Cardiac fibroblast (primary cell): Measurements from ENCODE around the gene CRX.
"Not testable (repeated sequence)": the region's sequence is repeated elsewhere in the genome, so short reads cannot be mapped to it uniquely, and the experiment has no call there.

Experiments
- DNase-seq, 2 donors: peaks; one replicate each; pipeline versions ENCODE4 v3.0.0 to v3.0.0-alpha.2; 2010; ENCODE audit warnings: low read depth in 2 of 2
- H3K4me3 ChIP-seq, 2 donors: replicated peaks in 1 of 2; 1 replicate in 1 of 2; 2 replicates in 1 of 2; pipeline ENCODE4 v1.5.1; 2011; ENCODE audit warnings: low read depth in 2 of 2, low read length in 2 of 2, mild to moderate bottlenecking in 2 of 2, moderate library complexity in 1 of 2
- TF ChIP-seq, protein P1 (sequence below): IDR thresholded peaks from one replicate; pipeline ENCODE4 v1.5.1; 2011; ENCODE audit warnings: low read depth, mild to moderate bottlenecking, low read length, inconsistent platforms

The CRX gene

DNA sequence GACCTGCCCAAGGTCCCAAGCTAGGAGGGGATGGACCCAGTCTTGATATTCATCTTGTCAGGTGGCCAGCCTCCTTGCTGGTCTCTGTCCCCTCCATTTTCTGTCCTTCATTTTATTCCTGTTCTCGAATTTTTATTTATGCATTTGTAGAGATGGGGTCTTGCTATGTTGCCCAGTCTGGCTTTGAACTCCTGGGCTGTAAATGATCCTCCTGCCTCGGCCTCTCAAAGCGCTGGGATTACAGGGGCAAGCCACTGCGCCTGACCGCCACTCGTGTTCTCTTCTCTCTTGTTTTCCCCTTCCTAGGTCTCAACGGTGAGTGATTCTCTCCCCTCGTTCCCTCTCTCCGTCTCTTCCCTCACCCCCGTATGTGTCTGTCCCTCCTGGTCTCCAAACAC is 26.7 kb downstream of the CRX start:
- TF ChIP-seq, protein P1, sequence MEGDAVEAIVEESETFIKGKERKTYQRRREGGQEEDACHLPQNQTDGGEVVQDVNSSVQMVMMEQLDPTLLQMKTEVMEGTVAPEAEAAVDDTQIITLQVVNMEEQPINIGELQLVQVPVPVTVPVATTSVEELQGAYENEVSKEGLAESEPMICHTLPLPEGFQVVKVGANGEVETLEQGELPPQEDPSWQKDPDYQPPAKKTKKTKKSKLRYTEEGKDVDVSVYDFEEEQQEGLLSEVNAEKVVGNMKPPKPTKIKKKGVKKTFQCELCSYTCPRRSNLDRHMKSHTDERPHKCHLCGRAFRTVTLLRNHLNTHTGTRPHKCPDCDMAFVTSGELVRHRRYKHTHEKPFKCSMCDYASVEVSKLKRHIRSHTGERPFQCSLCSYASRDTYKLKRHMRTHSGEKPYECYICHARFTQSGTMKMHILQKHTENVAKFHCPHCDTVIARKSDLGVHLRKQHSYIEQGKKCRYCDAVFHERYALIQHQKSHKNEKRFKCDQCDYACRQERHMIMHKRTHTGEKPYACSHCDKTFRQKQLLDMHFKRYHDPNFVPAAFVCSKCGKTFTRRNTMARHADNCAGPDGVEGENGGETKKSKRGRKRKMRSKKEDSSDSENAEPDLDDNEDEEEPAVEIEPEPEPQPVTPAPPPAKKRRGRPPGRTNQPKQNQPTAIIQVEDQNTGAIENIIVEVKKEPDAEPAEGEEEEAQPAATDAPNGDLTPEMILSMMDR = no peak
- no peak overlapping the region for H3K4me3 ChIP-seq
- no peak for DNase-seq

DNA sequence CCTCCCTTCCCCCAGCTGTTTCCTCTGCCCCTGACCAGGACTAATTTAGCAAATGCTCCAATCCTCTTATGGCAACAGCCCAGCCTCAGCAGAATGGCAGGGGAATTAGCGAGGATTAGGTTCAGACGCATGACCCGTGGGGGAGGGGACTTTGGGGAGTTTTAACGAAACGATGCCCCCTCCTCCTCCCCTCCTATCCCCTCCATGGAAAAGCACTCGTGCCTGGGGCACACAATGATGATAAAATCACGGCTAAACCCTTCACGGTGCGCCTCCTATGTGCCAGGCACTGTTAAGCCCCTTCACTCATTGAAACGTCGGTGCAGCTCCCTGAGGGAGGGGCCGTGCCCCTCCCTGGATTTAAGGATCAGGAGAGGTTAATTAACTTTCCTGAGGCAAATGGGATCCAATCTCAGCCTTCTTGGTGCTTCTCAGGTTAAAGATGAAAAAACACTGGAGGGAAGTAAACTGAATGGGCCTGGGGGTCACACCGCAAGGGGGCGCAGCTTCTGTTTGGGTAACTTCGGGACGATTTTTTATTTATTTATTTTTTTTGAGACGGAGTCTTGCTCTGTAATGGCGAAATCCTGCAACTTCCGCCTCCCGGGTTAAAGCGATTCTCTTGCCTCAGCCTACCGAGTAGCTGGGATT is 27.2 kb downstream of the CRX start:
- no peak overlapping the region for H3K4me3 ChIP-seq
- DNase-seq = peak; percentile 15 to 35
- TF ChIP-seq, protein P1 = peak; percentile 49

DNA sequence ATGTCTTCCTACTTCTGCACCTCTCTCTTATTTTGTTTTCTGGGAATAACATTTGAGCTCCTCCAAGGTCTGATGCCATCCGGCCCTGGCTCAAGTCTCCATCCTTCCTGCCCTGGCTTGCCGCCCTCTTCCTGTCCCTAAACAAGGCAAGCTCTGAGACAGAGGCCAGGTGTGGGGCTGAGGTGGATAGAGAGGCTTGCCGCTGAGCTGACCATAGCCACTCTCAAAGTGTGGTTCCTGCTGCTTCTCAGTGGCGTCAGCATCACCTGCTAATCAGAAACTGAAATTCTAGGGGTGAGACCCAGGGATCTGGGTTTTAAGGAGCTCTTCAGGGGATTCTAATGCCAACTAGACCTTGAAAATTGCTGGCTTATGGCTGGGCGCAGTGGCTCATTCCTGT is 31.3 kb downstream of the CRX start:
- H3K4me3 ChIP-seq = no peak overlapping the region
- DNase-seq = no peak
- TF ChIP-seq, protein P1 = no peak

DNA sequence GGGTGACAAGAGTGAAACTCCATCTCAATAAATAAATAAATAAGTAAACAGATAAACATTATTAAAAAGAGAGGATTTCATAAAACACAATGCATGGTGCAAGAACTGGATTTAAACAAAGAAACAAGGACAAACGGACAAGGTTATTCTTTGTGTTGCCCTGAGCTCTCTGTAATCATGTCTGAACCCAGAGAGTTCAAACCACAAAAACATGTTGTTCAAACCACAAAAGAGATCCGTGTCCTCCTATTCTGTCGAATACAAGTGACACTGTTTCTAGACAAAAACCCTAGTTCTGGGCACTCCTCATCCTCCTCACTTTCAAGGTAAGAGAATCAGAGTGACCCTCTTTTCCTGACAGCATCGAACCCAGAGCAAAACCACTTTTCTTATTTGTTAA is 32.7 kb downstream of the CRX start:
- no peak overlapping the region for H3K4me3 ChIP-seq
- TF ChIP-seq, protein P1 = no peak
- DNase-seq = no peak

DNA sequence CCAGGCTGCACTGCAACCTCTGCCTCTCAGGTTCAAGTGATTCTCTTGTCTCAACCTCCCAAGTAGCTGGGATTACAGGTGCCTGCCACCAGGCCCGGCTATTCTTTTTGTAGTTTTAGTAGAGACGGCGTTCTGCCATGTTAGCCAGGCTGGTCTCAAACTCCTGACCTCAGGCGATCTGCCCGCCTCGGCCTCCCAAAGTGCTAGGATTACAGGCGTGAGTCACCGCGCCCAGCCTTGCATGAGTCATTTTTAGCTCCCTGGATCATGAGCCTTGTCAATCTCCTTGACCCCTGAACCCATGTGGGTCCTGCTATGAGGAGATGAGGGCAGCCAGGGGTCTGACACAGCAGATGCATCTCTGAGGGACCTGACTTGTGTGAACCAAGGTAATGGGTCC is 36.5 kb downstream of the CRX start:
- H3K4me3 ChIP-seq = not testable (repeated sequence)
- DNase-seq = peak in 1 of 2 donors; percentile 12

DNA sequence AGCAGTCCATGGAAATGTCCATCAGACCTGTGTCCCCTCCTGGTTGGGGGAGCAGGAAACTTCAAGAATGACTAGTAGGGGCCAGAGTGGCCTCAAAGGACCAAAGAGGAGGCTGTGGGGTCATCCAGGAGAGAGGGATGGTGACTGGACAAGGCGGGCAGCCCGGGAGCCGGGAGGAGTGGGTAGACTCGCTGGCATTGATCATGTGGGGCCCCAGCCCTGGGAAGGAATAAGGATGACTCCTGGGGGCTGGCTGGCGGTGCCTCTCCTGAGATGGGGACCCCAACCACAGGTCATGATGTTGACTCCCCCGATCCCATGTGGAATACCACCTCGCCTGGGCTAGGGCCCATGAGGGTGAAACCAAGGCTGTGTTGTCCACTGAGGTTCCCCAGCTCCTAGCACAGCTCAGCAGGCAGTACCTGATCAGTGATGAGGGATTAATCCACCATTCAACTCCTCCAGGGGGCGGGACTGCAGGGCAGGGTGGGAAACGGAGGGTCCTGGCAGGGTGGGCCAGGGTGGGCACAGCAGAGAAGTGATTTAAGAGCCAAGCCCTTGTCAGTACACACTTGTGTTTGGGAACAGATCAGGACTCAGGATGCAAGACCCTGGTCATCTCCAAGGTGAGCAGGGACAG is 37.0 kb downstream of the CRX start, which contains the start of gene TPRX2:
Gene TPRX2, plus strand, starts transcription at position 590 of the 640 bp plus-strand sequence. Its CDS starts 12 bp downstream, at position 602.
- DNase-seq, H3K4me3 ChIP-seq: not testable (repeated sequence)

DNA sequence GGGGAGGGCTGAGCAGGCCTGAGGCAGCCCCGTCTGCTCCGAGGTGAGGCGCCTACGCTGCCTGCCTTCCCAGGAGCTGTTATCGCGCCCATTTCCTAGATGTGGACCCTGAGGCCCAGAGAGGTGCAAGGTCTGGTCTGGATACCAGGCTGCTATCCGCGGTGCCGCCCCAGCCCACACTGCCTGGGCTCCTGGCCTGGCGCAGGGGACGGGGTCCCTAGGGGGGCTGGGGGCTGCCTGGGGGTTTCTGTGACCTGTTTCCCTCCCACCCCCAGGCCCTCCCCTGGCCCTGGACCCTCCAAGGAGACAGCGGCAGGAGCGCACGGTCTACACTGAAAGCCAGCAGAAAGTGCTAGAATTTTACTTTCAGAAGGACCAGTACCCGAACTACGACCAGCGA is 38.1 kb downstream of the CRX start:
- DNase-seq = not testable (repeated sequence)

DNA sequence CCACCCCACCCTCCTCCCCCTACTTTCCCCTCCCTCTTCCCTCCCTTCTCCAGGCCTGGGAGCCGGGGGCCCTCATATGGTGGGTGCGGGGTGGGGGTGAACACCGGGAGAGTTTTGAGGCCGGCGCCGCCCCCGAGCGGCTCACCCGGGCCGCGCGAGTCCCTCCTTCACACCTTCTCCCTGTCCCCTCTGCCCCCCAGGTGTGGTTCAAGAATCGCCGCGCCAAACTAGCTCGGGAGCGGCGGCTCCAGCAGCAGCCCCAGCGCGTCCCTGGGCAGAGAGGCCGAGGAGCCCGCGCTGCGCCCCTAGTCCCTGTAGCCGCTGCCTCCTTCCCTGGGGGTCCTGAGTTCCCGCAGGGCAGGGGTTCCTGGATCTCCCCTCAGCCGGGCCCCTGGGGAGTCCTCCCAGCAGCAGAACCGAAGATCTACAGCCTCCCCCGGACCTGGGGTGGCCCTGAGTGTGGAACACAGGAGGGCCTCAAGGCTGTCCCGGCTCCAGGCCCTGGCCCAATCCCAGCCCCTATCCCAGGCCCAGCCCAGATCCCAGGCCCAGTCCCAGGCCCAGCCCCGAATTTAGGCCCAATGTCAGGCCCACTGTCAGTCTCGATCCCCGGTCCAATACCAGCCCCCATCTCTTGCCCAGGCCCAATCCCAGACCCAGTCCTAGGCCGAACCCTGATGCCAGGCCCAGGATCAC is 39.0 kb downstream of the CRX start:
- TF ChIP-seq, protein P1 = no peak
- DNase-seq = no peak
- H3K4me3 ChIP-seq = no peak overlapping the region

More for the DNA sequence above, 38.1 kb downstream of the CRX start:
- not testable (repeated sequence) for H3K4me3 ChIP-seq
